ENCODE results near the gene RUFY1. TPM values are rescaled to one million over a fixed set of nuclear protein-coding genes. Genes with fewer than 3 reads are reported as not detected.

Gene RUFY1
- total and polyA plus RNA-seq, 2 donors (not counting 3 experiments of a cell fraction or from before 2014, with no cell fraction given), result 25.6 to 44.9 TPM

GRCh38 chr5:179609834-179610108 is 59.4 kb downstream of the RUFY1 start:
- no peak overlapping the region for H3K9ac ChIP-seq (replicated peaks; ENCODE audit: extremely low read depth, insufficient read depth, low read length)
- H3K27me3 ChIP-seq (ENCODE audit: control insufficient read depth in 2 of 2, insufficient read depth in 2 of 2, low read length in 2 of 2), result no peaks in the 10 kb centered on the region
- H4K20me1 ChIP-seq (replicated peaks; ENCODE audit: control insufficient read depth, extremely low read depth, insufficient read depth, low read length), result peaks cover 3% of the 10 kb centered on the region
- TF ChIP-seq EZH2 (IDR thresholded peaks at IDR 0.05; ENCODE audit: borderline replicate concordance, low read depth, low read length, severe bottlenecking) (no peak), CTCF (IDR thresholded peaks at IDR 0.05; ENCODE audit: extremely low read depth in 1 of 2, insufficient read depth in 1 of 2, low read depth in 1 of 2, low read length in 2 of 2) (no peak), MYC (IDR thresholded peaks at IDR 0.05; ENCODE audit: low read depth, low read length) (no peak), FOS (IDR thresholded peaks at IDR 0.05; ENCODE audit: borderline replicate concordance, insufficient read depth, low read length) (no peak), GATA2 (IDR thresholded peaks at IDR 0.05; ENCODE audit: insufficient read depth, insufficient read length, low read depth, low read length) (no peak), MAX (IDR thresholded peaks at IDR 0.05; ENCODE audit: insufficient read depth, insufficient read length) (no peak), JUN (IDR thresholded peaks at IDR 0.05; ENCODE audit: borderline replicate concordance, insufficient read depth, insufficient read length, low read depth) (no peak), POLR2AphosphoS5 (IDR thresholded peaks at IDR 0.05; ENCODE audit: insufficient read depth, low read depth, low read length) (no peak), POLR2A (IDR thresholded peaks at IDR 0.05; ENCODE audit: low read depth, low read length) (no peak)
- H3K27ac ChIP-seq (ENCODE audit: insufficient read depth, low read depth, low read length), result no peak overlapping the region
- H3K4me1 ChIP-seq (ENCODE audit: control insufficient read depth, extremely low read depth, insufficient read depth, low read length), result no peaks in the 10 kb centered on the region
- CTCF ChIA-PET, result no interaction called here
- H3K9me1 ChIP-seq (replicated peaks; ENCODE audit: control insufficient read depth, extremely low read depth, insufficient read depth, low read length), result no peaks in the 10 kb centered on the region
- no peaks in the 10 kb centered on the region for H3K9me3 ChIP-seq (replicated peaks; ENCODE audit: control insufficient read depth, insufficient read depth, low read length)
- no peak overlapping the region for H3K4me2 ChIP-seq (ENCODE audit: insufficient read depth, low read length)
- no peak for FAIRE-seq
- dilution Hi-C loops (cut with MboI; ENCODE audit: extremely low pct_ligation_motif_present, low sequenced_read_pairs), result no loop called here
- intact Hi-C loops (cut with micrococcal nuclease), result no loop called here
- no peak overlapping the region for H2AFZ ChIP-seq (ENCODE audit: low read depth, low read length)
- H3K4me3 ChIP-seq (replicated peaks in 1 of 3; ENCODE audit: insufficient read depth in 1 of 3, low read depth in 1 of 3, low read length in 3 of 3), result no peak overlapping the region
- POLR2A ChIA-PET, result interaction anchor here (3.7 kb wide), 1 partner anchor 14 kb away, joined by 12 read pairs; the partner anchor contains the start of gene HNRNPH1
- H3K79me2 ChIP-seq (ENCODE audit: control insufficient read depth, insufficient read depth, low read length), result peaks cover 16% of the 10 kb centered on the region
- DNase-seq (ENCODE audit: low read depth, low spot score), result no peak
- no TSS peak for BruUV-seq (replicated peaks)
- H3K36me3 ChIP-seq (ENCODE audit: control insufficient read depth in 2 of 2, extremely low read depth in 1 of 2, insufficient read depth in 2 of 2, low read length in 2 of 2), result peaks cover 31 to 55% of the 10 kb centered on the region in 2 experiments

Measured in endothelial cell of umbilical vein (primary cell).